K562 (cell line): ENCODE results near the gene DLGAP1. TPM values are rescaled to one million over a fixed set of nuclear protein-coding genes. Genes with fewer than 3 reads are reported as not detected.

Experiments
- ATAC-seq: fragments of 200-7000 bp; cut with Tn5 transposase; 3 replicates; pipeline ENCODE4 v1.9.1; 2020; ENCODE audit warnings: moderate library complexity
- BruUV-seq: library from RNA; stranded (reverse); fragments of 400-500 nt; replicated peaks from 2 replicates; lab custom pipeline; 2021; lab: Mats Ljungman, UMichigan
- CTCF ChIA-PET: fragments of 300-600 bp; formaldehyde crosslinking; extraction: SDS; loops from one replicate; lab custom pipeline; 2021; ENCODE audit warnings: low intra/inter-chr PET ratio; lab: Yijun Ruan, JAX
- POLR2A ChIA-PET: fragments of 300-600, 350-650 bp; sonication (Branson Sonifier 250); formaldehyde crosslinking; extraction: SDS; loops from one replicate; lab custom pipeline; 2021; ENCODE audit warnings: antibody characterized with exemption, inconsistent platforms; lab: Yijun Ruan, JAX
- DNase-seq, 4 experiments: peaks; one replicate each; pipeline versions ENCODE4 v3.0.0 to v3.0.0-alpha.2; 2011 to 2018; ENCODE audit warnings: low spot score in 3 of 4, mixed read lengths in 3 of 4; ENCODE audit errors: extremely low read depth in 1 of 4
- FAIRE-seq: peaks from 2 replicates; lab custom pipeline; 2011; peaks lifted over from hg19 to GRCh38; lab: Jason Lieb, UNC
- H2AFZ ChIP-seq: 2 replicates; pipeline ENCODE4 v1.6.0; 2011; ENCODE audit warnings: low read depth, low read length, control low read depth, inconsistent platforms
- H3K27ac ChIP-seq: fragments of 200-600 bp; 3 replicates; pipeline ENCODE4 v1.8.0; 2011; ENCODE audit warnings: low read depth, mild to moderate bottlenecking, control low read depth, inconsistent platforms, low read length, moderate library complexity, mixed read lengths; ENCODE audit errors: extremely low read depth
- H3K27me3 ChIP-seq, 2 experiments: fragments of 300-600 bp in 1 of 2; 2 replicates in 1 of 2; 3 replicates in 1 of 2; pipeline versions ENCODE4 v1.6.0 to v1.8.0; 2011; ENCODE audit warnings: inconsistent platforms in 2 of 2, low read length in 2 of 2, mild to moderate bottlenecking in 1 of 2, mixed read lengths in 1 of 2, moderate library complexity in 1 of 2; ENCODE audit not compliant: control insufficient read depth in 2 of 2, insufficient read depth in 2 of 2
- H3K36me3 ChIP-seq: fragments of 300-600 bp; 3 replicates; pipeline ENCODE4 v1.8.0; 2011; ENCODE audit warnings: mild to moderate bottlenecking, low read length, inconsistent platforms; ENCODE audit not compliant: control insufficient read depth, insufficient read depth
- H3K4me1 ChIP-seq, 2 experiments: fragments of 200-600 bp in 1 of 2; replicated peaks in 1 of 2; 2 replicates in 1 of 2; 3 replicates in 1 of 2; pipeline versions ENCODE4 v1.5.1 to v1.8.0; 2011; ENCODE audit warnings: inconsistent platforms in 2 of 2, low read length in 2 of 2, mild to moderate bottlenecking in 1 of 2, mixed read lengths in 1 of 2, moderate library complexity in 1 of 2; ENCODE audit not compliant: control insufficient read depth in 2 of 2, insufficient read depth in 2 of 2
- H3K4me2 ChIP-seq: 2 replicates; pipeline ENCODE4 v1.6.1; 2011; ENCODE audit warnings: low read length, control low read depth, inconsistent platforms, mixed read lengths; ENCODE audit not compliant: insufficient read depth
- H3K4me3 ChIP-seq: fragments of 200-600 bp; sonication (generic), shearing (Covaris generic); 2 replicates; pipeline ENCODE4 v1.5.1; 2016; ENCODE audit warnings: control low read depth, inconsistent platforms
- H3K79me2 ChIP-seq: fragments of 200-600 bp; 3 replicates; pipeline ENCODE4 v1.8.0; 2011; ENCODE audit warnings: low read length, inconsistent platforms; ENCODE audit not compliant: control insufficient read depth, insufficient read depth
- H3K9ac ChIP-seq, 2 experiments: 2 replicates each; pipeline versions ENCODE4 v1.6.0 to v1.6.1; 2011; ENCODE audit warnings: low read depth in 2 of 2, low read length in 2 of 2, control low read depth in 1 of 2, inconsistent platforms in 1 of 2, mild to moderate bottlenecking in 1 of 2, mixed read lengths in 1 of 2; ENCODE audit not compliant: insufficient read depth in 1 of 2
- H3K9me1 ChIP-seq: one replicate; pipeline ENCODE4 v1.6.0; 2011; ENCODE audit warnings: inconsistent platforms, mild to moderate bottlenecking, low read length, moderate library complexity; ENCODE audit not compliant: control insufficient read depth, insufficient read depth
- H3K9me3 ChIP-seq: replicated peaks from 2 replicates; pipeline ENCODE4 v1.5.1; 2011; ENCODE audit warnings: low read depth, low read length, inconsistent platforms; ENCODE audit not compliant: control insufficient read depth, insufficient read depth
- H4K20me1 ChIP-seq: replicated peaks from 2 replicates; pipeline ENCODE4 v1.6.1; 2011; ENCODE audit warnings: low read length, inconsistent platforms, mixed read lengths; ENCODE audit not compliant: control insufficient read depth, insufficient read depth
- BCL6 ChIP-seq: fragments of 250-450 bp; sonication (Bioruptor Pico); IDR thresholded peaks from 2 replicates; pipeline ENCODE4 v1.4.0; 2020
- CCNT2 ChIP-seq: IDR thresholded peaks from 2 replicates; pipeline ENCODE4 v1.6.1; 2011; ENCODE audit warnings: borderline replicate concordance, low read depth, mild to moderate bottlenecking, moderate library complexity, mixed read lengths, low read length; ENCODE audit not compliant: insufficient read length; ENCODE audit errors: extremely low read depth
- EGR1 ChIP-seq: fragments of 450-650 bp; conservative IDR thresholded peaks from 2 replicates; pipeline ENCODE4 v1.6.1; 2017; ENCODE audit warnings: mild to moderate bottlenecking
- LARP7 ChIP-seq: fragments of 450-650 bp; IDR thresholded peaks from 2 replicates; pipeline ENCODE4 v1.6.1; 2016
- MEF2D ChIP-seq: conservative IDR thresholded peaks from 2 replicates; pipeline ENCODE4 v1.6.1; 2016; ENCODE audit warnings: low read depth, missing genetic modification characterization, missing compliant biosample characterization
- NFRKB ChIP-seq: fragments of 450-650 bp; IDR thresholded peaks from 2 replicates; pipeline ENCODE4 v1.6.1; 2016; ENCODE audit warnings: low read depth
- NRF1 ChIP-seq, 2 experiments: fragments of 450-650 bp; IDR thresholded peaks in 1 of 2; conservative IDR thresholded peaks in 1 of 2; 2 replicates each; pipeline ENCODE4 v1.6.1; 2014; ENCODE audit warnings: mild to moderate bottlenecking in 2 of 2
- POU5F1 ChIP-seq: fragments of 150-350 bp; IDR thresholded peaks from 2 replicates; pipeline ENCODE4 v1.6.1; 2014; ENCODE audit warnings: borderline replicate concordance, low read length, low read depth, mild to moderate bottlenecking; ENCODE audit not compliant: partially characterized antibody
- PREB ChIP-seq: sonication (generic); formaldehyde crosslinking; IDR thresholded peaks from 2 replicates; pipeline ENCODE4 v1.8.1; 2023; ENCODE audit warnings: mild to moderate bottlenecking, missing genetic modification reagents
- SRSF7 ChIP-seq: fragments of 200-400 bp; formaldehyde crosslinking; optimal IDR thresholded peaks from 2 replicates; pipeline ENCODE3; 2017; ENCODE audit warnings: mild to moderate bottlenecking, low read depth, low read length
- TCF7 ChIP-seq: sonication (generic); IDR thresholded peaks from 2 replicates; pipeline ENCODE4 v1.6.1; 2016; ENCODE audit warnings: antibody characterized with exemption, borderline replicate concordance
- ZBTB5 ChIP-seq: fragments of 450-650 bp; IDR thresholded peaks from 2 replicates; pipeline ENCODE4 v1.6.1; 2017; ENCODE audit warnings: antibody characterized with exemption
- ZFP30 ChIP-seq: fragments of 250-450 bp; sonication (Bioruptor Pico); IDR thresholded peaks from 2 replicates; pipeline ENCODE4 v1.8.0; 2022; ENCODE audit warnings: moderate library complexity, mild to moderate bottlenecking, inconsistent platforms, borderline replicate concordance
- ZNF232 ChIP-seq: sonication (generic); formaldehyde crosslinking; IDR thresholded peaks from 2 replicates; pipeline ENCODE4 v1.8.0; 2022; ENCODE audit warnings: mild to moderate bottlenecking, missing genetic modification reagents
- ZNF316 ChIP-seq: fragments of 450-650 bp; IDR thresholded peaks from 2 replicates; pipeline ENCODE4 v1.6.1; 2016
- ZNF347 ChIP-seq: fragments of 450-650 bp; formaldehyde crosslinking; IDR thresholded peaks from 2 replicates; pipeline ENCODE4 v1.4.0; 2020; ENCODE audit warnings: low read depth, mild to moderate bottlenecking, moderate library complexity
- WGBS: fragments of 100-300 bp; shearing (Covaris generic); methylation state at CpG from one replicate; pipeline ENCODE4 v1.1.6; 2016; ENCODE audit warnings: low coverage, mixed read lengths; ENCODE audit not compliant: insufficient coverage; ENCODE audit errors: missing lambda C conversion rate; 5-methylcytosine and 5-hydroxymethylcytosine counted together
- in situ Hi-C: fragments of 300-500 bp; cut with MboI; formaldehyde crosslinking; loops from 4 replicates; pipeline ENCODE4 v1.15.0; 2018; ENCODE audit warnings: inconsistent platforms, mixed read lengths
- intact Hi-C: fragments of 100-400 bp; cut with micrococcal nuclease; formaldehyde crosslinking; loops from 2 replicates; pipeline ENCODE4 v1.14.2; 2022
- polyA plus RNA-seq, 8 experiments: library from polyadenylated mRNA; depleted of rRNA in 4 of 8; stranded (reverse) in 5 of 8; unstranded in 3 of 8; fragments of >200 nt; fragmentation: Nextera tagmentation in 2 of 8; fragmentation: Illumina TruSeq in 1 of 8; extraction: Ambion mirVana in 2 of 8; extraction: Trizol in 1 of 8; gene quantifications; 2 replicates each; pipeline versions ENCODE4 v1.2.1 to v1.2.3, GENCODE V29; 2011 to 2014; ENCODE audit warnings: inconsistent platforms in 1 of 8, missing spikeins in 1 of 8
- total RNA-seq, 7 experiments: library from RNA; depleted of rRNA in 6 of 7; stranded (reverse); fragments of >200 nt in 6 of 7; fragmentation: Illumina TruSeq in 2 of 7; extraction: Trizol in 2 of 7; gene quantifications; 2 replicates each; pipeline versions ENCODE4 v1.2.1 to v1.2.3, GENCODE V29; 2011 to 2021; ENCODE audit warnings: low replicate concordance in 1 of 7
- TF ChIP-seq, protein P1 (sequence below): fragments of 150-350 bp; conservative IDR thresholded peaks from 2 replicates; pipeline ENCODE4 v1.6.1; 2014; ENCODE audit warnings: low read length
- TF ChIP-seq, protein P2 (sequence below): fragments of 450-650 bp; IDR thresholded peaks from 2 replicates; pipeline ENCODE4 v1.6.1; 2016; ENCODE audit warnings: antibody characterized with exemption

DLGAP1 gene
- total and polyA plus RNA-seq, 9 of the 15 experiments (the other 6 are each of a cell fraction or from before 2014, with no cell fraction given), result 0.04 to 0.22 (median 0.08) TPM

GRCh38 chr18:4181086-4181485, 274.0 kb downstream of the DLGAP1 start:
- ATAC-seq (no peak), DNase-seq (no peak), FAIRE-seq (no peak)
- Histone ChIP-seq H3K9me1 (no peaks in the 10 kb centered on the region), H4K20me1 (no peaks in the 10 kb centered on the region), H3K9ac (no peak overlapping the region), H3K36me3 (no peaks in the 10 kb centered on the region), H2AFZ (no peak overlapping the region), H3K9me3 (peaks cover 4% of the 10 kb centered on the region; the same call in 1 of the 2 replicates), H3K4me3 (no peak overlapping the region), H3K4me2 (no peak overlapping the region), H3K4me1 (no peaks in the 10 kb centered on the region), H3K27me3 (no peaks in the 10 kb centered on the region), H3K79me2 (no peaks in the 10 kb centered on the region), H3K27ac (no peak overlapping the region)
- intact Hi-C loops (no loop called here), in situ Hi-C loops (no loop called here)
- BruUV-seq, result no TSS peak
- 0% methylated on average over 3 of the region's 3 CpGs for WGBS
- ChIA-PET CTCF (no interaction called here), POLR2A (no interaction called here)
- TF ChIP-seq ZBTB5, result no peak
- TF ChIP-seq, protein P1, sequence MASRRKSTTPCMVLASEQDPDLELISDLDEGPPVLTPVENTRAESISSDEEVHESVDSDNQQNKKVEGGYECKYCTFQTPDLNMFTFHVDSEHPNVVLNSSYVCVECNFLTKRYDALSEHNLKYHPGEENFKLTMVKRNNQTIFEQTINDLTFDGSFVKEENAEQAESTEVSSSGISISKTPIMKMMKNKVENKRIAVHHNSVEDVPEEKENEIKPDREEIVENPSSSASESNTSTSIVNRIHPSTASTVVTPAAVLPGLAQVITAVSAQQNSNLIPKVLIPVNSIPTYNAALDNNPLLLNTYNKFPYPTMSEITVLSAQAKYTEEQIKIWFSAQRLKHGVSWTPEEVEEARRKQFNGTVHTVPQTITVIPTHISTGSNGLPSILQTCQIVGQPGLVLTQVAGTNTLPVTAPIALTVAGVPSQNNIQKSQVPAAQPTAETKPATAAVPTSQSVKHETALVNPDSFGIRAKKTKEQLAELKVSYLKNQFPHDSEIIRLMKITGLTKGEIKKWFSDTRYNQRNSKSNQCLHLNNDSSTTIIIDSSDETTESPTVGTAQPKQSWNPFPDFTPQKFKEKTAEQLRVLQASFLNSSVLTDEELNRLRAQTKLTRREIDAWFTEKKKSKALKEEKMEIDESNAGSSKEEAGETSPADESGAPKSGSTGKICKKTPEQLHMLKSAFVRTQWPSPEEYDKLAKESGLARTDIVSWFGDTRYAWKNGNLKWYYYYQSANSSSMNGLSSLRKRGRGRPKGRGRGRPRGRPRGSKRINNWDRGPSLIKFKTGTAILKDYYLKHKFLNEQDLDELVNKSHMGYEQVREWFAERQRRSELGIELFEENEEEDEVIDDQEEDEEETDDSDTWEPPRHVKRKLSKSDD, result no peak
- TF ChIP-seq ZNF232 (CRISPR knock-in tag), result no peak
- no peak for TF ChIP-seq PREB (CRISPR knock-in tag)
- TF ChIP-seq CCNT2, result no peak
- TF ChIP-seq ZNF347 (CRISPR knock-in tag), result no peak
- TF ChIP-seq TCF7, result no peak
- no peak for TF ChIP-seq ZFP30
- TF ChIP-seq EGR1, result no peak
- no peak for TF ChIP-seq POU5F1
- no peak for TF ChIP-seq NFRKB
- no peak for TF ChIP-seq MEF2D (tag)
- TF ChIP-seq SRSF7, result no peak
- TF ChIP-seq NRF1 (conservative IDR thresholded peaks at IDR 0.05 in 1 of 2, IDR thresholded peaks at IDR 0.05 in 1 of 2), result no peak
- TF ChIP-seq BCL6 (CRISPR knock-in tag), result no peak
- TF ChIP-seq, protein P2, sequence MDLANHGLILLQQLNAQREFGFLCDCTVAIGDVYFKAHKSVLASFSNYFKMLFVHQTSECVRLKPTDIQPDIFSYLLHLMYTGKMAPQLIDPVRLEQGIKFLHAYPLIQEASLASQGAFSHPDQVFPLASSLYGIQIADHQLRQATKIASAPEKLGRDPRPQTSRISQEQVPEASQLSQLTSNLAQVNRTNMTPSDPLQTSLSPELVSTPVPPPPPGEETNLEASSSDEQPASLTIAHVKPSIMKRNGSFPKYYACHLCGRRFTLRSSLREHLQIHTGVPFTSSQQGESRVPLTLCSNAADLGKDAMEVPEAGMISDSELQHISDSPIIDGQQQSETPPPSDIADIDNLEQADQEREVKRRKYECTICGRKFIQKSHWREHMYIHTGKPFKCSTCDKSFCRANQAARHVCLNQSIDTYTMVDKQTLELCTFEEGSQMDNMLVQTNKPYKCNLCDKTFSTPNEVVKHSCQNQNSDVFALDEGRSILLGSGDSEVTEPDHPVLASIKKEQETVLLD, result no peak
- TF ChIP-seq ZNF316, result no peak
- TF ChIP-seq LARP7, result no peak
